Stomach (tissue), 9 donors: ENCODE measurements around the gene ICE1. TPM values are rescaled to one million over a fixed set of nuclear protein-coding genes. Genes with fewer than 3 reads are reported as not detected.

Source experiments
- DNase-seq, 2 donors: peaks; one replicate each; pipeline versions ENCODE4 v3.0.0 to v3.0.0-alpha.2; 2013 to 2019
- H3K27ac ChIP-seq, 5 donors: fragments of 200-600 bp in 4 of 5; sonication (generic) in 4 of 5; one replicate each; pipeline ENCODE4 v1.5.1; 2013 to 2019; ENCODE audit warnings: mild to moderate bottlenecking in 1 of 5, moderate library complexity in 1 of 5
- H3K27me3 ChIP-seq, 3 donors: fragments of 200-600 bp; sonication (generic); one replicate each; pipeline ENCODE4 v1.5.1; 2017 to 2019; ENCODE audit warnings: mixed run types in 1 of 3
- H3K36me3 ChIP-seq, 4 donors: fragments of 200-600 bp; sonication (generic); 1 replicate in 3 of 4; 2 replicates in 1 of 4; pipeline ENCODE4 v1.5.1; 2016 to 2019
- H3K4me1 ChIP-seq, 4 donors: fragments of 200-600 bp; sonication (generic); one replicate each; pipeline ENCODE4 v1.5.1; 2016 to 2019
- H3K4me3 ChIP-seq, 4 donors: fragments of 200-600 bp; sonication (generic) in 3 of 4; one replicate each; pipeline ENCODE4 v1.5.1; 2016 to 2019; ENCODE audit warnings: mild to moderate bottlenecking in 1 of 4
- H3K9me3 ChIP-seq, 4 donors: fragments of 200-600 bp; sonication (generic); one replicate each; pipeline ENCODE4 v1.5.1; 2016 to 2019
- EP300 ChIP-seq: sonication (generic); formaldehyde crosslinking; IDR thresholded peaks from one replicate; pipeline ENCODE4 v1.6.1; 2017; ENCODE audit warnings: antibody characterized with exemption
- POLR2A ChIP-seq, 4 donors: fragments of 450-650 bp; IDR thresholded peaks; one replicate each; pipeline ENCODE4 v1.6.1; 2016; ENCODE audit warnings: antibody characterized with exemption in 4 of 4, control low read depth in 2 of 4, mild to moderate bottlenecking in 1 of 4, moderate library complexity in 1 of 4
- POLR2AphosphoS5 ChIP-seq, 3 donors: sonication (generic); formaldehyde crosslinking; IDR thresholded peaks; one replicate each; pipeline ENCODE4 v1.6.1; 2016; ENCODE audit warnings: antibody characterized with exemption in 3 of 3
- WGBS, 5 donors: extraction: QIAGEN DNeasy Blood & Tissue Kit in 3 of 5; methylation state at CpG; one replicate each; pipeline versions ENCODE4 v1.1.5 to v1.1.7; 2013 to 2018; 5-methylcytosine and 5-hydroxymethylcytosine counted together
- intact Hi-C: fragments of 100-400 bp; cut with DNase I; formaldehyde crosslinking; loops from one replicate; pipeline ENCODE4 v1.15.1; 2023; ENCODE audit warnings: low total_unique reads
- polyA plus RNA-seq, 3 donors: library from polyadenylated mRNA; stranded (reverse); fragments of 200-250 nt; gene quantifications; one replicate each; pipeline ENCODE4 v1.2.3, GENCODE V29; 2013
- total RNA-seq, 5 donors: library from RNA; depleted of rRNA; stranded (reverse); fragments of >200 nt; gene quantifications; one replicate each; pipeline versions ENCODE4 v1.1.0 to v1.2.3, GENCODE V29; 2014 to 2016
- TF ChIP-seq, protein P1 (sequence below), 7 experiments: fragments of 450-650 bp in 4 of 7; fragments of 200-600 bp in 3 of 7; sonication (generic) in 3 of 7; IDR thresholded peaks; one replicate each; pipeline ENCODE4 v1.5.1; 2016 to 2019; ENCODE audit warnings: antibody characterized with exemption in 7 of 7, control low read depth in 2 of 7, mild to moderate bottlenecking in 1 of 7
- donor health status: healthy with polysubstance abuse.
- donor health status: Bipolar disorder and iron deficiency.
- donor health status: healthy.

Gene ICE1
- total and polyA plus RNA-seq, 8 donors = 4.0 to 44.1 (median 16.7) TPM

DNA sequence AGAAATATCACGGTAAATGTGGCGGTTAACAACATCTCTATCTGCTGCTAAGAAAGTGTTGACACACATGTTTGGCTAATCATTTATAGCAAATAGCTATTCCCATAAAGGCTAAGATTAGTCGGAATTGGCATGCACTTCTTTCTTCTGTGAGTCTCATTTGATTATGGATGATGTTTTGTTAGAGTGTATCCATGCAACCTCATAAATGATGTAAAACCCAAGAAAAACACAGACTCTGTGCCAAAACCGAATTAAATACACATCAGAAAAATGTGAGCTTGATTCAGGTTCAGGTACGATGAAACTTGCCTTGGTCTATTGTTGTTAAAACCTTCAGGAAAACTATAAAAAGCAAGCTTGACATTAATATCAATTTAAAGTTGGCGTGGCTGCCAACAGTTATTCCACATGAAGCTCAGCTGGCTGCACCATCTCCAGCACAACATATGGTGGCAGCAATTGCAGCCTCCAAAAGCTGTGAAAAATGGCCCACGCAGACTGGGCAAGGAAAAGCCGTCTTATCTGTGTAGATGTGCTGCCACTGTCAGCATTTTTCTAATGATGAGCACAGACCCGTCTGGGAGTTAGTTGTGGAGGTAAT lies 41.1 kb upstream of the ICE1 start:
- WGBS, 5 donors = 52 to 79% (median 63%) methylated on average over 9 of the region's 9 CpGs
- H3K4me3 ChIP-seq = no peak overlapping the region
- intact Hi-C loops = no loop called here

DNA sequence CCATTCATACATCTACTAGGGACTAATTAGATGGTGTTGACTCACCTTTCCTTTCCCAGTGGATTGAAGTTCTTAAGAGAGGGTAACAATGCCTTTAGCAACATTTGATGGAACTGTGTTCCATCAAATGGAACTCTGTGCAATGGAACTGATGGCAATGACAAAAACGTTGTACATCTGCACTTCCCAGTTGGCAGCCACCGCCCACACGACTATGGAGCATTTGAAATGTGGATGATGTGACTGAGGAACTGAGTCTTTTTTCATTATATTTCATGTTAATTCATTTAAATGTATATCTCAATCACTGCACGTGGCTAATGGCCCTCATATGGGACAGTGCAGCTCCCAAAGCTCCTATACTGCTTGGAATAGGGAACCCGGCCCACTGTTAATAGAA lies 39.0 kb upstream of the ICE1 start:
- intact Hi-C loops = no loop called here

More for the DNA sequence above, 41.1 kb upstream of the ICE1 start:
- no peaks in the 10 kb centered on the region for H3K27me3 ChIP-seq
- no peaks in the 10 kb centered on the region for H3K36me3 ChIP-seq
- no peaks in the 10 kb centered on the region for H3K4me1 ChIP-seq
- TF ChIP-seq EP300 (no peak), POLR2A (IDR thresholded peaks at IDR 0.05) (no peak), POLR2AphosphoS5 (IDR thresholded peaks at IDR 0.05) (no peak)
- TF ChIP-seq, protein P1, sequence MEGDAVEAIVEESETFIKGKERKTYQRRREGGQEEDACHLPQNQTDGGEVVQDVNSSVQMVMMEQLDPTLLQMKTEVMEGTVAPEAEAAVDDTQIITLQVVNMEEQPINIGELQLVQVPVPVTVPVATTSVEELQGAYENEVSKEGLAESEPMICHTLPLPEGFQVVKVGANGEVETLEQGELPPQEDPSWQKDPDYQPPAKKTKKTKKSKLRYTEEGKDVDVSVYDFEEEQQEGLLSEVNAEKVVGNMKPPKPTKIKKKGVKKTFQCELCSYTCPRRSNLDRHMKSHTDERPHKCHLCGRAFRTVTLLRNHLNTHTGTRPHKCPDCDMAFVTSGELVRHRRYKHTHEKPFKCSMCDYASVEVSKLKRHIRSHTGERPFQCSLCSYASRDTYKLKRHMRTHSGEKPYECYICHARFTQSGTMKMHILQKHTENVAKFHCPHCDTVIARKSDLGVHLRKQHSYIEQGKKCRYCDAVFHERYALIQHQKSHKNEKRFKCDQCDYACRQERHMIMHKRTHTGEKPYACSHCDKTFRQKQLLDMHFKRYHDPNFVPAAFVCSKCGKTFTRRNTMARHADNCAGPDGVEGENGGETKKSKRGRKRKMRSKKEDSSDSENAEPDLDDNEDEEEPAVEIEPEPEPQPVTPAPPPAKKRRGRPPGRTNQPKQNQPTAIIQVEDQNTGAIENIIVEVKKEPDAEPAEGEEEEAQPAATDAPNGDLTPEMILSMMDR (IDR thresholded peaks at IDR 0.05) = no peak
- DNase-seq = peak in 1 of 2 donors; percentile 69
- H3K9me3 ChIP-seq = no peaks in the 10 kb centered on the region
- H3K27ac ChIP-seq = no peak overlapping the region

DNA sequence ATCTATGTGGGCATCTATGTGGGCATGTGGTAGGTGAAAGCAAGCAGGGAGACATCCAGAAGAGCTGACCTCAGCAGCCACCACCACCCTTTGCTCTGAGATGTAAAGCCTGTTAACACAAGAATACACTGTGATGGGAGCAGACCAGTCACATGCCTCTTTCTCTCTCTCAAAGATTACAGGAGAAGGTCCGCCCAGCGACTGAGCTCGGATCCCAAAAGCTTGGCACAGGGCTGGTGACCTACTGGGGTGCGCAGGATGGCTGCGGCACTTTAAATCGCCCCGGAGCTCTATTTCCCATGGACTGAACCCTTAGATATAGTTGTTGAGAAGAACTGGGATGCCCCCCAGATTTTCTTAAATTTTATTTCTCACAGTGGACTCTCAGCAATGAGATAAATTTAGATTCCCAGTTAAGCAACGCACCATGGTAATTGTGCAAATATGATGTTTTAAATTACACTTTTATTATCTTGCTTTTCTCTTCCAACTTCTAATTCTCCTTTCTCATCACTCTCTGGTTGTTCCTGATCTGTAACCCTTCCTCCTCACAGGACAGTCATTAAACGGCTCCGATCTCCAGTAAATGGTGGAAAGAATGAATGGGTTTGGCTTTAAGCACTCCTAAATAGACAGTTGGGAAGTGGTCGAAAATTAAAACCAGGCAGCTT lies 37.7 kb upstream of the ICE1 start:
- H3K4me3 ChIP-seq = no peak overlapping the region
- intact Hi-C loops = no loop called here
- no peaks in the 10 kb centered on the region for H3K27me3 ChIP-seq
- no peaks in the 10 kb centered on the region for H3K36me3 ChIP-seq
- TF ChIP-seq POLR2A (IDR thresholded peaks at IDR 0.05) (no peak), EP300 (no peak), POLR2AphosphoS5 (IDR thresholded peaks at IDR 0.05) (no peak)
- TF ChIP-seq, protein P1 (IDR thresholded peaks at IDR 0.05) = no peak
- no peak for DNase-seq
- 93 to 95% (median 93%) methylated on average over 11 of the region's 11 CpGs for WGBS, 5 donors
- H3K4me1 ChIP-seq = peaks cover 0 to 5% (median 0%) of the 10 kb centered on the region in 4 donors
- H3K9me3 ChIP-seq = no peaks in the 10 kb centered on the region
- H3K27ac ChIP-seq = no peak overlapping the region

More for the DNA sequence above, 39.0 kb upstream of the ICE1 start:
- Histone ChIP-seq H3K27me3 (no peaks in the 10 kb centered on the region), H3K4me1 (peaks cover 0 to 5% (median 0%) of the 10 kb centered on the region in 4 donors), H3K36me3 (no peaks in the 10 kb centered on the region), H3K4me3 (no peak overlapping the region), H3K9me3 (no peaks in the 10 kb centered on the region), H3K27ac (no peak overlapping the region)
- DNase-seq = no peak
- 80 to 86% (median 83%) methylated on average over 5 of the region's 5 CpGs for WGBS, 5 donors
- TF ChIP-seq, protein P1 (IDR thresholded peaks at IDR 0.05) = no peak
- TF ChIP-seq POLR2AphosphoS5 (IDR thresholded peaks at IDR 0.05) = no peak

DNA sequence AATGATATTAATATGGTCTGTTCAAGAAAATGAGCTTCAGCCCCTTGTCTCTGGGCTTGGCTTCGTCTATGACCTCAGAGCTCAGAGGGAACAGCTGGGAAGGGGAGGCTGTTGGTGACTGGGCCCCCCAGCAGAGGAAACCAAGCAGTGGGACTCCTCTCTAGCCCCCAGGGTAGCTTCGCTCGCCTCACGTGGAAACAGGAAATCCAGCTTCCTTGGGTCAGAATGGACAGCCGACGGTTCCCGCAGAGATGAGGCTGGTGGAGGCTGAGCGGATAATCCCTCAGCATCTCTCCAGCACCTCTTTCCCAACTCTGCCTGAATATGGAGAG lies 37.2 kb upstream of the ICE1 start:
- 63 to 91% (median 79%) methylated on average over 8 of the region's 8 CpGs for WGBS, 5 donors

More for the DNA sequence above, 37.2 kb upstream of the ICE1 start:
- Histone ChIP-seq H3K9me3 (no peaks in the 10 kb centered on the region), H3K4me1 (peaks cover 0 to 5% (median 0%) of the 10 kb centered on the region in 4 donors), H3K4me3 (no peak overlapping the region), H3K27me3 (no peaks in the 10 kb centered on the region), H3K36me3 (no peaks in the 10 kb centered on the region), H3K27ac (no peak overlapping the region)
- no peak for DNase-seq
- intact Hi-C loops = no loop called here
- TF ChIP-seq EP300 (no peak), POLR2AphosphoS5 (IDR thresholded peaks at IDR 0.05) (no peak), POLR2A (IDR thresholded peaks at IDR 0.05) (no peak)
- TF ChIP-seq, protein P1 (IDR thresholded peaks at IDR 0.05) = no peak
